ENCODE data around the gene USP6. TPM values are rescaled to one million over a fixed set of nuclear protein-coding genes. Genes with fewer than 3 reads are reported as not detected.
"Not testable (repeated sequence)": the region's sequence is repeated elsewhere in the genome, so short reads cannot be mapped to it uniquely, and the experiment has no call there.

The USP6 gene
- polyA plus RNA-seq, 1 donor = 0.54 TPM

GRCh38 chr17:5135726-5136579 is 20.1 kb downstream of the USP6 start:
- H3K9me3 ChIP-seq (ENCODE audit: control insufficient read depth, low read depth, low read length) = no peaks in the 10 kb centered on the region
- WGBS (ENCODE audit: insufficient coverage, low lambda C conversion rate) = no CpG with 5 or more reads among the region's 14 CpGs
- H3K27me3 ChIP-seq (ENCODE audit: control insufficient read depth, insufficient read depth, low read length) = no peaks in the 10 kb centered on the region
- no peak overlapping the region for H3K4me3 ChIP-seq (ENCODE audit: low read length)
- no peak for DNase-seq
- no peaks in the 10 kb centered on the region for H3K36me3 ChIP-seq (ENCODE audit: control insufficient read depth, insufficient read depth, low read length)
- no peaks in the 10 kb centered on the region for H3K4me1 ChIP-seq (ENCODE audit: control insufficient read depth, insufficient read depth, low read length)
- no peak overlapping the region for H3K27ac ChIP-seq (ENCODE audit: low read length)

- not testable (repeated sequence) for DNase-seq; H3K36me3 ChIP-seq (ENCODE audit: control insufficient read depth, insufficient read depth, low read length); H3K27me3 ChIP-seq (ENCODE audit: control insufficient read depth, insufficient read depth, low read length); H3K4me3 ChIP-seq (ENCODE audit: low read length); H3K4me1 ChIP-seq (ENCODE audit: control insufficient read depth, insufficient read depth, low read length); H3K27ac ChIP-seq (ENCODE audit: low read length); H3K9me3 ChIP-seq (ENCODE audit: control insufficient read depth, low read depth, low read length)
- no CpG with 5 or more reads among the region's 14 CpGs for WGBS (ENCODE audit: insufficient coverage, low lambda C conversion rate)
These were observed 21.0 kb downstream of the USP6 start for GRCh38 chr17:5136580-5137412.

GRCh38 chr17:5137511-5138197 is 21.8 kb downstream of the USP6 start:
- H3K36me3 ChIP-seq (ENCODE audit: control insufficient read depth, insufficient read depth, low read length); H3K27me3 ChIP-seq (ENCODE audit: control insufficient read depth, insufficient read depth, low read length); DNase-seq; H3K9me3 ChIP-seq (ENCODE audit: control insufficient read depth, low read depth, low read length); H3K4me3 ChIP-seq (ENCODE audit: low read length); H3K4me1 ChIP-seq (ENCODE audit: control insufficient read depth, insufficient read depth, low read length); H3K27ac ChIP-seq (ENCODE audit: low read length): not testable (repeated sequence)
- no CpG with 5 or more reads among the region's 15 CpGs for WGBS (ENCODE audit: insufficient coverage, low lambda C conversion rate)

GRCh38 chr17:5138198-5138544 is 22.3 kb downstream of the USP6 start:
- WGBS (ENCODE audit: insufficient coverage, low lambda C conversion rate) = no CpG with 5 or more reads among the region's 9 CpGs
- H3K9me3 ChIP-seq (ENCODE audit: control insufficient read depth, low read depth, low read length); H3K27ac ChIP-seq (ENCODE audit: low read length); H3K4me1 ChIP-seq (ENCODE audit: control insufficient read depth, insufficient read depth, low read length); H3K36me3 ChIP-seq (ENCODE audit: control insufficient read depth, insufficient read depth, low read length); H3K4me3 ChIP-seq (ENCODE audit: low read length); DNase-seq; H3K27me3 ChIP-seq (ENCODE audit: control insufficient read depth, insufficient read depth, low read length): not testable (repeated sequence)

GRCh38 chr17:5138616-5139457 is 23.0 kb downstream of the USP6 start:
- H3K9me3 ChIP-seq (ENCODE audit: control insufficient read depth, low read depth, low read length) = no peaks in the 10 kb centered on the region
- no peak for DNase-seq
- no peaks in the 10 kb centered on the region for H3K36me3 ChIP-seq (ENCODE audit: control insufficient read depth, insufficient read depth, low read length)
- H3K27me3 ChIP-seq (ENCODE audit: control insufficient read depth, insufficient read depth, low read length) = no peaks in the 10 kb centered on the region
- WGBS (ENCODE audit: insufficient coverage, low lambda C conversion rate) = no CpG with 5 or more reads among the region's 24 CpGs
- H3K4me1 ChIP-seq (ENCODE audit: control insufficient read depth, insufficient read depth, low read length) = no peaks in the 10 kb centered on the region
- H3K27ac ChIP-seq (ENCODE audit: low read length) = no peak overlapping the region
- no peak overlapping the region for H3K4me3 ChIP-seq (ENCODE audit: low read length)

- WGBS (ENCODE audit: insufficient coverage, low lambda C conversion rate) = no CpG with 5 or more reads among the region's 5 CpGs
- Histone ChIP-seq H3K4me3 (ENCODE audit: low read length) (no peak overlapping the region), H3K4me1 (ENCODE audit: control insufficient read depth, insufficient read depth, low read length) (no peaks in the 10 kb centered on the region), H3K27ac (ENCODE audit: low read length) (no peak overlapping the region), H3K36me3 (ENCODE audit: control insufficient read depth, insufficient read depth, low read length) (no peaks in the 10 kb centered on the region), H3K9me3 (ENCODE audit: control insufficient read depth, low read depth, low read length) (no peaks in the 10 kb centered on the region), H3K27me3 (ENCODE audit: control insufficient read depth, insufficient read depth, low read length) (no peaks in the 10 kb centered on the region)
- DNase-seq = no peak
These were observed 23.6 kb downstream of the USP6 start for GRCh38 chr17:5139458-5139732.

- H3K27me3 ChIP-seq (ENCODE audit: control insufficient read depth, insufficient read depth, low read length); H3K36me3 ChIP-seq (ENCODE audit: control insufficient read depth, insufficient read depth, low read length); H3K27ac ChIP-seq (ENCODE audit: low read length); H3K9me3 ChIP-seq (ENCODE audit: control insufficient read depth, low read depth, low read length); H3K4me1 ChIP-seq (ENCODE audit: control insufficient read depth, insufficient read depth, low read length); H3K4me3 ChIP-seq (ENCODE audit: low read length); DNase-seq: not testable (repeated sequence)
- WGBS (ENCODE audit: insufficient coverage, low lambda C conversion rate) = no CpG with 5 or more reads among the region's 18 CpGs
These were observed 27.0 kb downstream of the USP6 start for GRCh38 chr17:5142877-5143276.

GRCh38 chr17:5146122-5146521 is 30.3 kb downstream of the USP6 start:
- H3K36me3 ChIP-seq (ENCODE audit: control insufficient read depth, insufficient read depth, low read length); H3K4me1 ChIP-seq (ENCODE audit: control insufficient read depth, insufficient read depth, low read length); H3K4me3 ChIP-seq (ENCODE audit: low read length); H3K27ac ChIP-seq (ENCODE audit: low read length); H3K27me3 ChIP-seq (ENCODE audit: control insufficient read depth, insufficient read depth, low read length); H3K9me3 ChIP-seq (ENCODE audit: control insufficient read depth, low read depth, low read length); DNase-seq: not testable (repeated sequence)
- no CpG with 5 or more reads among the region's 1 CpG for WGBS (ENCODE audit: insufficient coverage, low lambda C conversion rate)

GRCh38 chr17:5160702-5161101 is 44.9 kb downstream of the USP6 start:
- not testable (repeated sequence) for H3K4me3 ChIP-seq (ENCODE audit: low read length); H3K9me3 ChIP-seq (ENCODE audit: control insufficient read depth, low read depth, low read length); H3K36me3 ChIP-seq (ENCODE audit: control insufficient read depth, insufficient read depth, low read length); DNase-seq; H3K4me1 ChIP-seq (ENCODE audit: control insufficient read depth, insufficient read depth, low read length); H3K27me3 ChIP-seq (ENCODE audit: control insufficient read depth, insufficient read depth, low read length); H3K27ac ChIP-seq (ENCODE audit: low read length)
- no CpG with 5 or more reads among the region's 1 CpG for WGBS (ENCODE audit: insufficient coverage, low lambda C conversion rate)

GRCh38 chr17:5161793-5162192 is 46.0 kb downstream of the USP6 start:
- not testable (repeated sequence) for H3K36me3 ChIP-seq (ENCODE audit: control insufficient read depth, insufficient read depth, low read length); H3K9me3 ChIP-seq (ENCODE audit: control insufficient read depth, low read depth, low read length); H3K4me1 ChIP-seq (ENCODE audit: control insufficient read depth, insufficient read depth, low read length); DNase-seq; H3K27ac ChIP-seq (ENCODE audit: low read length); H3K27me3 ChIP-seq (ENCODE audit: control insufficient read depth, insufficient read depth, low read length); H3K4me3 ChIP-seq (ENCODE audit: low read length)
- no CpG with 5 or more reads among the region's 3 CpGs for WGBS (ENCODE audit: insufficient coverage, low lambda C conversion rate)

All from large intestine (tissue), 3 donors.